Measurements from ENCODE around the gene C2orf76. TPM values are rescaled to one million over a fixed set of nuclear protein-coding genes. Genes with fewer than 3 reads are reported as not detected.
"Not testable (repeated sequence)": the region's sequence is repeated elsewhere in the genome, so short reads cannot be mapped to it uniquely, and the experiment has no call there.

Gene C2orf76
- total RNA-seq, 1 donor from 2014 or later: 11.0 TPM

DNA sequence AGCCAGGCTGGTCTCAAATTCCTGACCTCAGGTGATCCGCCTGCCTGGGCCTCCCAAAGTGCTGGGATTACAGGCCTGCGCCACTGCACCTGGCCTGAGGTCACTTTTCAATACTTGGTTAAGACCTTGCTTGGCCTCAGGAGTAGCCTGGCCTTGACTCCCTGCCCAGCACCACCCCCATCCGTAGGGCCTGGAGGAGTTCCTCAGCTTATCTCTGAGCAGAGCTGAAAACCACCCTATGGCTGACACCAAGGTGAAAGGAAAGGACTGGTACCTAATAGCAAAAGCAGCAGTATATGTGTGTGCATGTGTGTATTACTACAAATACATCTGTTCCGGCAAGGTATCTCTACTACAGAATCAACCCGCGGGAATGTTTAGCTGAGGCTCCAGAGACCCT, 87.0 kb downstream of the C2orf76 start:
- Mint-ChIP-seq H3K36me3 (ENCODE audit: low read depth) (no peaks in the 10 kb centered on the region), H3K27me3 (ENCODE audit: low read depth) (no peaks in the 10 kb centered on the region), H3K4me3 (ENCODE audit: unreplicated experiment) (no peak overlapping the region), H3K27ac (ENCODE audit: unreplicated experiment) (no peak overlapping the region), H3K4me1 (ENCODE audit: low read depth) (peaks cover 21% of the 10 kb centered on the region), H3K9me3 (ENCODE audit: low read depth) (no peaks in the 10 kb centered on the region)
- no peak for DNase-seq (ENCODE audit: low spot score)
- TF ChIP-seq, protein P1, sequence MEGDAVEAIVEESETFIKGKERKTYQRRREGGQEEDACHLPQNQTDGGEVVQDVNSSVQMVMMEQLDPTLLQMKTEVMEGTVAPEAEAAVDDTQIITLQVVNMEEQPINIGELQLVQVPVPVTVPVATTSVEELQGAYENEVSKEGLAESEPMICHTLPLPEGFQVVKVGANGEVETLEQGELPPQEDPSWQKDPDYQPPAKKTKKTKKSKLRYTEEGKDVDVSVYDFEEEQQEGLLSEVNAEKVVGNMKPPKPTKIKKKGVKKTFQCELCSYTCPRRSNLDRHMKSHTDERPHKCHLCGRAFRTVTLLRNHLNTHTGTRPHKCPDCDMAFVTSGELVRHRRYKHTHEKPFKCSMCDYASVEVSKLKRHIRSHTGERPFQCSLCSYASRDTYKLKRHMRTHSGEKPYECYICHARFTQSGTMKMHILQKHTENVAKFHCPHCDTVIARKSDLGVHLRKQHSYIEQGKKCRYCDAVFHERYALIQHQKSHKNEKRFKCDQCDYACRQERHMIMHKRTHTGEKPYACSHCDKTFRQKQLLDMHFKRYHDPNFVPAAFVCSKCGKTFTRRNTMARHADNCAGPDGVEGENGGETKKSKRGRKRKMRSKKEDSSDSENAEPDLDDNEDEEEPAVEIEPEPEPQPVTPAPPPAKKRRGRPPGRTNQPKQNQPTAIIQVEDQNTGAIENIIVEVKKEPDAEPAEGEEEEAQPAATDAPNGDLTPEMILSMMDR (IDR thresholded peaks at IDR 0.05): no peak

DNA sequence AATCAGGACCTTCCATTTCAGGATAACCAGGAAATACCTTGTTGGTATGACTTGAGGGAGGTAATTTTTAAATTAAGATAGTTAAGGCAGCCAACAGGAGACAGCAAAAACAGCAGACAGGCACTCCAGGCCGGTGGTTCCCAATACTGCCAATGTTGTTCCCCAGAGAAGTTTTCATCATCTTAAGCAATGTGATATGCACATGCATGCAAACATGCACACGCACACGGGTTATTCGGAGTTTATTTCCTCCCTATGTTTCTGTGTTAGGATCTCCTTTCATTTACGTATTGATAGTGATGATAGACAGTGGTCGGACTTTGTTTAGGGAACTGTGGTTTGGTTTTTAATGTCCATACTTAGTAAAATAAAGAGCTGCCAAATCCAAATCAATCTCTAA, 87.7 kb downstream of the C2orf76 start:
- TF ChIP-seq, protein P1 (IDR thresholded peaks at IDR 0.05): no peak
- DNase-seq (ENCODE audit: low spot score): no peak
- Mint-ChIP-seq H3K4me3 (ENCODE audit: unreplicated experiment) (no peak overlapping the region), H3K27me3 (ENCODE audit: low read depth) (no peaks in the 10 kb centered on the region), H3K27ac (ENCODE audit: unreplicated experiment) (no peak overlapping the region), H3K9me3 (ENCODE audit: low read depth) (no peaks in the 10 kb centered on the region), H3K36me3 (ENCODE audit: low read depth) (no peaks in the 10 kb centered on the region), H3K4me1 (ENCODE audit: low read depth) (peaks cover 18% of the 10 kb centered on the region)

DNA sequence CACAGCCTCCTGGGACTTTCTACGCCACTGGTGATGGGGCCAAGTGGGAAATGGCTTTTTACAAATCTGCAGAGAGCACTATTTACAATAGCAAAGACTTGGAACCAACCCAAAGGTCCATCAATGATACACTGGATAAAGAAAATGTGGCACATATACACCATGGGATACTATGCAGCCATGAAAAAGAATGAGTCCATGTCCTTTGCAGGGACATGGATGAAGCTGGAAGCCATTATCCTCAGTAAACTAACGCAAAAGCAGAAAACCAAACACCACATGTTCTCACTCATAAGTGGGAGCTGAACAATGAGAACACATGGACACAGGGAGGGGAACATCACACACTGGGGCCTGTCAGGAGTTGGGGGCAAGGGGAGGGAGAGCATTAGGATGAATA, 88.2 kb downstream of the C2orf76 start:
- not testable (repeated sequence) for H3K4me3 Mint-ChIP-seq (ENCODE audit: unreplicated experiment); H3K9me3 Mint-ChIP-seq (ENCODE audit: low read depth); H3K27ac Mint-ChIP-seq (ENCODE audit: unreplicated experiment); DNase-seq (ENCODE audit: low spot score); H3K36me3 Mint-ChIP-seq (ENCODE audit: low read depth); H3K27me3 Mint-ChIP-seq (ENCODE audit: low read depth)
- H3K4me1 Mint-ChIP-seq (ENCODE audit: low read depth): peaks cover 16% of the 10 kb centered on the region

DNA sequence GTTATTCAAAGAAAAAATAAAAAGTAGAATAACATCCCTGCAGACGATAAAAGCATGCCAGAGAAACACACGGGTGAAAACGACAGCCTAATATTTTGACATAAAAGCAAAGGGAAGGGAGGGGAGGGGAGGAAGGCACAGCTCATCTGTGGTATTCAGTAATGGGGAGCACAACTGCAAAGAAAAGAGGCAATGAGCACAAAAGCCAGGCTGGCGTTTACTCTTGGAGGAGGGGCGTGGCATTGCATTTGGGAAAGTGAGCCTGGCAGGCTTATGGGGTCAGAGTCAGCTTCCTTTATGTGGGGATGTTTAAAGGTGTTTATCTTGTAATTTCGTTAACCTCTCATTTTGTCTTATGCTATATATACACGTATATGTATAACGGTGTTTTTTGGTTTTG, 89.8 kb downstream of the C2orf76 start:
- Mint-ChIP-seq H3K9me3 (ENCODE audit: low read depth) (no peaks in the 10 kb centered on the region), H3K4me3 (ENCODE audit: unreplicated experiment) (no peak overlapping the region), H3K4me1 (ENCODE audit: low read depth) (peaks cover 10% of the 10 kb centered on the region), H3K36me3 (ENCODE audit: low read depth) (no peaks in the 10 kb centered on the region), H3K27ac (ENCODE audit: unreplicated experiment) (no peak overlapping the region), H3K27me3 (ENCODE audit: low read depth) (no peaks in the 10 kb centered on the region)
- TF ChIP-seq, protein P1 (IDR thresholded peaks at IDR 0.05): no peak
- no peak for DNase-seq (ENCODE audit: low spot score)

DNA sequence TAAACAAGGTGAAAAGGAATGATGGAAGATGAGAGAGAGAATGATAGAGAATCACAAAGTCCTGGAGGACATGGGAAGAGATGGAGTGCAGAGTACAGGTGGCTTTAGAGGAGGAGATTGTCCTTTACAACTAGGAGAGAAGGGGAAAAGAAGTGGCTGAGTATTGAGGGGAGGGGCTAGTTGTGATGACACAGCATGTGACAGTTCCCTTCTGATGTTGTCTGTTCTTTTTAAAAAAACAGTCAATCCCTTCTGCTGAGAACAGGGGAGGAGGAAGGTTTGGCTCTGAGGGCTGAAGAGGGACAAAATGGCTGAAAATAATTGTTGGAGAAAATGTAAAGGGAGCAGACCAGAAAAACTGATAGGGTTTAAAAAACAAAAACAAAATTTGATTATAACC, 99.0 kb downstream of the C2orf76 start:
- H3K36me3 Mint-ChIP-seq (ENCODE audit: low read depth): peaks cover 14% of the 10 kb centered on the region
- TF ChIP-seq, protein P1 (IDR thresholded peaks at IDR 0.05): no peak
- H3K27ac Mint-ChIP-seq (ENCODE audit: unreplicated experiment): no peak overlapping the region

DNA sequence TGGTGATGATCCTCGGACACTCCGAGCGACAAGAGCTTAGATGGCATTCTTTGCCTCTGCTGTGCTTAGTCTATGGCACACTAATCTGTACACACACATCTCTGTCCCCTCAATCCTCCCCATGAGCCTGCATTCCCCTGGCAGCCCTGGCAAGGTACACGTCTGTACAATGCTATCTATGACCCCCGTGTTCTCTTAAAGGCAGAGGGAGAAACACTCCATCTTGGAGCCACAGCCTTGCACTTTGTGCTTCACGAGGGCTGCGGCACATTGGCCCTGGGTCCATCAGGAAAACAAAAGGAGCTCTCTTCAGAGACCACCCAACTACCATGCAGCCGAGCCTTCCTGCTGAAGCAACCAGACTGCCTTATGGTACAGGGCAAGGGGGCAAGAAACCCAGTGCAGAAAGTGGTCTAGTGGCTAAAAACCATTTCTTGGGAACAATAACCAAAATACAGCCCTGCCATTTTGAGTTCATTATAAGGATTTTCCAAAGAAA, 100.5 kb downstream of the C2orf76 start:
- no peak for DNase-seq (ENCODE audit: low spot score)
- H3K36me3 Mint-ChIP-seq (ENCODE audit: low read depth): peaks cover 14% of the 10 kb centered on the region
- TF ChIP-seq, protein P1 (IDR thresholded peaks at IDR 0.05): no peak
- H3K4me3 Mint-ChIP-seq (ENCODE audit: unreplicated experiment): no peak overlapping the region
- H3K9me3 Mint-ChIP-seq (ENCODE audit: low read depth): peaks cover 7% of the 10 kb centered on the region
- no peak overlapping the region for H3K27ac Mint-ChIP-seq (ENCODE audit: unreplicated experiment)
- no peaks in the 10 kb centered on the region for H3K27me3 Mint-ChIP-seq (ENCODE audit: low read depth)
- peaks cover 11% of the 10 kb centered on the region for H3K4me1 Mint-ChIP-seq (ENCODE audit: low read depth)

More for the DNA sequence above, 99.0 kb downstream of the C2orf76 start:
- Mint-ChIP-seq H3K27me3 (ENCODE audit: low read depth) (no peaks in the 10 kb centered on the region), H3K9me3 (ENCODE audit: low read depth) (peaks cover 7% of the 10 kb centered on the region), H3K4me3 (ENCODE audit: unreplicated experiment) (no peak overlapping the region), H3K4me1 (ENCODE audit: low read depth) (peaks cover 5% of the 10 kb centered on the region)
- no peak for DNase-seq (ENCODE audit: low spot score)
